PC-9 (cell line): ENCODE measurements around the gene ZFP91. TPM values are rescaled to one million over a fixed set of nuclear protein-coding genes. Genes with fewer than 3 reads are reported as not detected.

Experiments
- BruUV-seq: library from RNA; stranded (reverse); fragments of 400-500 nt; replicated peaks from 2 replicates; lab custom pipeline; 2021; lab: Mats Ljungman, UMichigan
- CTCF ChIA-PET: fragments of 300-600 bp; sonication (Branson Sonifier 250); formaldehyde crosslinking; loops from one replicate; lab custom pipeline; 2022; ENCODE audit warnings: antibody characterized with exemption; lab: Charles Lee
- POLR2A ChIA-PET: fragments of 300-600 bp; sonication (Branson Sonifier 250); formaldehyde crosslinking; loops from one replicate; lab custom pipeline; 2022; ENCODE audit warnings: antibody characterized with exemption; ENCODE audit not compliant: unreplicated experiment; lab: Charles Lee
- DNase-seq, 2 experiments: peaks; one replicate each; pipeline versions ENCODE4 v3.0.0 to v3.0.0-alpha.2; 2015 to 2022; ENCODE audit warnings: mixed read lengths in 1 of 2
- H2AFZ ChIP-seq: fragments of 200-600 bp; sonication (generic); 2 replicates; pipeline ENCODE4 v1.8.1; 2017; ENCODE audit warnings: antibody characterized with exemption
- H3F3A ChIP-seq: fragments of 200-600 bp; sonication (generic); 2 replicates; pipeline ENCODE4 v1.8.1; 2017; ENCODE audit warnings: antibody characterized with exemption, mild to moderate bottlenecking, low read depth; ENCODE audit not compliant: insufficient read depth
- H3K27ac ChIP-seq: fragments of 200-600 bp; sonication (generic); 2 replicates; pipeline ENCODE4 v1.6.1; 2016; ENCODE audit warnings: mixed run types
- H3K27me3 ChIP-seq: fragments of 200-600 bp; sonication (generic); 2 replicates; pipeline ENCODE4 v1.6.1; 2016; ENCODE audit warnings: low read depth, mixed run types; ENCODE audit not compliant: insufficient read depth
- H3K36me3 ChIP-seq: fragments of 200-600 bp; sonication (generic); 2 replicates; pipeline ENCODE4 v1.6.1; 2016; ENCODE audit warnings: low read depth, mixed run types
- H3K4me1 ChIP-seq: fragments of 200-600 bp; sonication (generic); replicated peaks from 2 replicates; pipeline ENCODE4 v1.6.1; 2016; ENCODE audit warnings: mixed run types; ENCODE audit not compliant: insufficient read depth
- H3K4me2 ChIP-seq: fragments of 200-600 bp; sonication (generic); 2 replicates; pipeline ENCODE4 v1.6.1; 2017; ENCODE audit warnings: mixed run types
- H3K4me3 ChIP-seq: fragments of 200-600 bp; sonication (generic); 2 replicates; pipeline ENCODE4 v1.6.1; 2016; ENCODE audit warnings: mixed run types
- H3K79me2 ChIP-seq: fragments of 200-600 bp; sonication (generic); 2 replicates; pipeline ENCODE4 v1.6.1; 2017; ENCODE audit warnings: low read depth, mixed run types
- H3K9me2 ChIP-seq: fragments of 200-600 bp; sonication (generic); 2 replicates; pipeline ENCODE4 v1.8.1; 2017; ENCODE audit warnings: mild to moderate bottlenecking; ENCODE audit not compliant: insufficient read depth
- H3K9me3 ChIP-seq: fragments of 200-600 bp; sonication (generic); 2 replicates; pipeline ENCODE4 v1.8.1; 2016; ENCODE audit warnings: low read depth; ENCODE audit not compliant: insufficient read depth
- H4K20me1 ChIP-seq: fragments of 200-600 bp; sonication (generic); 2 replicates; pipeline ENCODE4 v1.8.1; 2017; ENCODE audit not compliant: insufficient read depth
- CTCF ChIP-seq: fragments of 200-600 bp; sonication (generic); conservative IDR thresholded peaks from 2 replicates; pipeline ENCODE4 v1.6.1; 2017; ENCODE audit warnings: mixed run types, antibody characterized with exemption, mild to moderate bottlenecking, moderate library complexity
- EZH2 ChIP-seq: fragments of 200-600 bp; sonication (generic); IDR thresholded peaks from 2 replicates; pipeline ENCODE4 v1.8.0; 2017; ENCODE audit warnings: antibody characterized with exemption, low read depth
- intact Hi-C: fragments of 100-400 bp; cut with micrococcal nuclease; formaldehyde crosslinking; loops from one replicate; pipeline ENCODE4 v1.10.0; 2022; ENCODE audit not compliant: unreplicated experiment
- total RNA-seq: library from RNA; stranded (reverse); gene quantifications from 2 replicates; pipeline ENCODE4 v1.2.3, GENCODE V29; 2021

The ZFP91 gene
- total RNA-seq, 1 experiment from 2014 or later, result 67.5 TPM

- intact Hi-C loops, result no loop called here
- TF ChIP-seq EZH2 (no peak), CTCF (no peak)
- no peak for DNase-seq
- H2AFZ ChIP-seq, result no peak overlapping the region
- peaks cover 1% of the 10 kb centered on the region for H3K4me1 ChIP-seq
- H3K4me3 ChIP-seq, result no peak overlapping the region
- no peak overlapping the region for H3K4me2 ChIP-seq
- no peaks in the 10 kb centered on the region for H3K27me3 ChIP-seq
- no peaks in the 10 kb centered on the region for H3K9me3 ChIP-seq
- H3K36me3 ChIP-seq, result no peaks in the 10 kb centered on the region
- H3K79me2 ChIP-seq, result no peaks in the 10 kb centered on the region
- H3F3A ChIP-seq, result peaks cover 12% of the 10 kb centered on the region
- H3K9me2 ChIP-seq, result no peaks in the 10 kb centered on the region; the same call in 1 of the 2 replicates
- no peak overlapping the region for H3K27ac ChIP-seq
- H4K20me1 ChIP-seq, result no peaks in the 10 kb centered on the region
- no TSS peak for BruUV-seq
- CTCF ChIA-PET, result no interaction called here
- POLR2A ChIA-PET, result interaction anchor here (0.5 kb wide), 1 partner anchor 530 kb away, joined by 5 read pairs; no protein-coding TSS in a partner anchor
Measured at GRCh38 chr11:58632510-58632909, 53.6 kb downstream of the ZFP91 start.

- H3F3A ChIP-seq, result no peaks in the 10 kb centered on the region
- no peak for DNase-seq
- H3K9me3 ChIP-seq, result no peaks in the 10 kb centered on the region
- H3K27me3 ChIP-seq, result no peaks in the 10 kb centered on the region
- ChIA-PET CTCF (no interaction called here), POLR2A (no interaction called here)
- TF ChIP-seq EZH2 (no peak), CTCF (no peak)
- H3K27ac ChIP-seq, result no peak overlapping the region
- H3K79me2 ChIP-seq, result no peaks in the 10 kb centered on the region
- H3K36me3 ChIP-seq, result no peaks in the 10 kb centered on the region
- no peak overlapping the region for H3K4me3 ChIP-seq
- no peak overlapping the region for H2AFZ ChIP-seq
- H4K20me1 ChIP-seq, result no peaks in the 10 kb centered on the region
- BruUV-seq, result no TSS peak
- H3K4me1 ChIP-seq, result no peaks in the 10 kb centered on the region
- H3K4me2 ChIP-seq, result no peak overlapping the region
- H3K9me2 ChIP-seq, result no peaks in the 10 kb centered on the region; the same call in 1 of the 2 replicates
- intact Hi-C loops, result no loop called here
Measured at GRCh38 chr11:58636587-58636986, 57.7 kb downstream of the ZFP91 start.

- DNase-seq, result no peak
- Histone ChIP-seq H3K27me3 (no peaks in the 10 kb centered on the region), H3K9me2 (no peaks in the 10 kb centered on the region), H3K4me3 (no peak overlapping the region), H3K4me2 (no peak overlapping the region), H2AFZ (no peak overlapping the region), H3K27ac (no peak overlapping the region), H3K36me3 (no peaks in the 10 kb centered on the region), H3K9me3 (no peaks in the 10 kb centered on the region), H4K20me1 (no peaks in the 10 kb centered on the region), H3K4me1 (no peaks in the 10 kb centered on the region), H3F3A (no peaks in the 10 kb centered on the region), H3K79me2 (no peaks in the 10 kb centered on the region)
- POLR2A ChIA-PET, result no interaction called here
- CTCF ChIA-PET, result no interaction called here
- TF ChIP-seq CTCF (no peak), EZH2 (no peak)
- BruUV-seq, result no TSS peak
- intact Hi-C loops, result no loop called here
Measured at GRCh38 chr11:58637371-58637770, 58.5 kb downstream of the ZFP91 start.
